Activated T-helper 2 cell treated with anti-CD3 and anti-CD28 coated beads, Interferon-gamma antibody, Interleukin-2, Interleukin-4, amounts not matched to agents 10 μg/mL and 5 μg/mL and 100 μg/mL, durations not matched to agents 14 hours and 24 hours and 36 hours (primary cell): Measurements from ENCODE around the gene VAC14. TPM values are rescaled to one million over a fixed set of nuclear protein-coding genes. Genes with fewer than 3 reads are reported as not detected.
"Not testable (repeated sequence)": the region's sequence is repeated elsewhere in the genome, so short reads cannot be mapped to it uniquely, and the experiment has no call there.

Experiments used
- DNase-seq: peaks from one replicate; pipeline ENCODE4 v3.0.0; 2021; ENCODE audit warnings: low spot score
- H3K27ac Mint-ChIP-seq: one replicate; pipeline ENCODE4 v1.8.0; 2021; ENCODE audit warnings: mixed read lengths
- H3K27me3 Mint-ChIP-seq: one replicate; pipeline ENCODE4 v1.8.0; 2021; ENCODE audit warnings: low read depth, mixed read lengths
- H3K36me3 Mint-ChIP-seq: one replicate; pipeline ENCODE4 v1.8.0; 2021; ENCODE audit warnings: low read depth, mixed read lengths
- H3K4me1 Mint-ChIP-seq: one replicate; pipeline ENCODE4 v1.8.0; 2021; ENCODE audit warnings: low read depth, mixed read lengths
- H3K4me3 Mint-ChIP-seq: one replicate; pipeline ENCODE4 v1.8.0; 2021; ENCODE audit warnings: low read depth, mild to moderate bottlenecking, moderate library complexity, mixed read lengths
- H3K9me3 Mint-ChIP-seq: one replicate; pipeline ENCODE4 v1.8.0; 2021; ENCODE audit warnings: mixed read lengths
- intact Hi-C: fragments of 100-400 bp; cut with micrococcal nuclease; formaldehyde crosslinking; loops from one replicate; pipeline ENCODE4 v1.15.1; 2023
- total RNA-seq: library from RNA; stranded (reverse); gene quantifications from 2 replicates; pipeline ENCODE4 v1.2.3, GENCODE V29; 2022

VAC14 gene
- total RNA-seq, 1 donor from 2014 or later: 34.8 TPM

DNA sequence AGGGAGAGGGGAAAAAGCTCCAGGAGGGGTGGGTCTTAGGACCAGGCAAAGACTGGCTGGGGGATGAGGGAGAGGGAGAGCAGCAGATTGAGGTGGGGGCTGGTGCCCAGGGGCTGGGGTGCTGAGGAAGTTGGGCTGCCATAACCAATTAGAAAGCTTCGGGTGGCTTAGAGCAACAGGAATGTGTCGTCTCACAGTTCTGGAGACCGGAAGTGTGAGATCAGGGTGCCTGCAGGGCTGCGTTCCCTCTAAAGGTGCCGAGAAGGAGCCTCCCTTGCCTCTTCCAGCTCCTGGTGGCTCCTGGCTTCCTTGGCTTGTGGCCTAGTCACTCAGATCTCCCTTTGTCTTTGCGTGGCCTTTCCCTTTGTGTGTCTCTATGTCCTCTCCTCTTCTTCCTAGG is 152.4 kb downstream of the VAC14 start:
- intact Hi-C loops: no loop called here
- no peak overlapping the region for H3K27ac Mint-ChIP-seq
- H3K36me3 Mint-ChIP-seq: no peaks in the 10 kb centered on the region
- H3K9me3 Mint-ChIP-seq: no peaks in the 10 kb centered on the region
- H3K27me3 Mint-ChIP-seq: no peaks in the 10 kb centered on the region
- no peak for DNase-seq
- peaks cover under 1% of the 10 kb centered on the region for H3K4me1 Mint-ChIP-seq
- H3K4me3 Mint-ChIP-seq: no peak overlapping the region

DNA sequence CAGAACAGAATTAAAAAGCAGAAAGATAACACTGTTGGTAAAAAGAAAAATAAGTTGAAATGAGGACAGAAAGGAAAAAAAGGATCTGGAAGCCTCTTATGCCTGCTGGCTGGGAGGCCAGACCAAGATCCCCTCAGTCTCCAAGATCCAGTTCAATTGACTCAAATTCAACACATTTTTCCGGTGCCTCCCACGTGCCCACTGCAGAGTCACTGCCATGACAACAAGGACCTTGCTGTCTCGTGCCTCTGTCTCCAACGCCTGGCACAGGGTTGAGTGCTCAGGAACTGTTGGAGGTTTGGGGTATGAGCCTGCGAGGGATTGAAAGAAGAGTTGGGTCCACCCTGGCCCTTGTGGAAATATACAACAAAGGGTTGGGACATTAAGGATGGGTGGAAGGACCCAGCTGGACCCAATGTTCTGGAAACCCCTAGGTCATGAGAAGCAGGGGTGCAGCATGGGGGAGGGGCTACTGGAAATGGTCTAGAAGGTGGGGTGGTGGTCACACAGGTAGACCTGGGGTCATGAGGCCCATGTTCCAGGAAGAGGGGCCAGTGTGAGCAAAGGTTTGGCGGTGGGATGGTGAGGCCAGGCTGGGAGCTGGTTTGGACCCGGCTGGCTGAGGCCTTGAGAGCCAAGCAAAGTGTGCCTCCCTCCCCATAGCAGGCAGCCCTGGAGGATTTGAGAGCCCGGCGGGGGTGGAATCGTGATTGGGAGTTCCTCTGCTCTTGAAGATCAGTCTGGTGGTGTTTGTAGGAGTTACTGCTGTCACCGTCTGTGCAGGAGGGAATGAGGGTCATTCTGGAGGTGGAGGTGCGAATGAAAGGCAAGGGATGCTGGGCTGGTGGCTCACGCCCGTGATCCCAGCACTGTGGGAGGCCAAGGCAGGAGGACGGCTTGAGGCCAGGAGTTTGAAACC is 153.3 kb downstream of the VAC14 start:
- no peak for DNase-seq
- Mint-ChIP-seq H3K27me3 (peaks cover under 1% of the 10 kb centered on the region), H3K9me3 (no peaks in the 10 kb centered on the region), H3K27ac (no peak overlapping the region), H3K4me1 (no peaks in the 10 kb centered on the region), H3K36me3 (no peaks in the 10 kb centered on the region), H3K4me3 (no peak overlapping the region)
- intact Hi-C loops: no loop called here

GRCh38 chr16:70646260-70647241 is 154.4 kb downstream of the VAC14 start, which contains the start of gene IL34:
Gene IL34, plus strand, starts transcription at chr16:70646559. Its CDS starts 389 bp downstream, at chr16:70646948.
- no peaks in the 10 kb centered on the region for H3K9me3 Mint-ChIP-seq
- H3K4me1 Mint-ChIP-seq: no peaks in the 10 kb centered on the region
- no peak for DNase-seq
- H3K27me3 Mint-ChIP-seq: peaks cover 7% of the 10 kb centered on the region
- H3K4me3 Mint-ChIP-seq: no peak within 1 kb of the TSS
- H3K27ac Mint-ChIP-seq: no peak within 1 kb of the TSS
- no peaks in the 10 kb centered on the region for H3K36me3 Mint-ChIP-seq
- intact Hi-C loops: no loop called here

- intact Hi-C loops: no loop called here
Observed at GRCh38 chr16:70644763-70645597, 156.0 kb downstream of the VAC14 start.

DNA sequence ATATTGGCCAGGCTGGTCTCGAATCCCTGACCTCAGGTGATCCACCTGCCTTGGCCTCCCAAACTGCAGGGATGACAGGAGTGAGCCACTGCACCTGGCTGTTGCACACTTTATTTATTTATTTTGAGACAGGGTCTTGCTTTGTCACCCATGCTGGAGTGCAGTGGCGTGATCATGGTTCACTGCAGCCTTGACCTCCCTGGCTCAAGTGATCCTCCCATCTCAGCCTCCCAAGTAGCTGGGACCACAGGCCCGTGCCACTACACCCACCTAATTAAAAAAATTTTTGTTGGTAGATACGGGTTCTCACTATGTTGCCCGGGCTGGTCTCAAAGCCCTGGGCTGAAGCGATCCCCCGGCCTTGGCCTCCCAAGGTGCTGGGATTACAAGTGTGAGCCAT is 157.7 kb downstream of the VAC14 start:
- H3K9me3 Mint-ChIP-seq, intact Hi-C loops, H3K27me3 Mint-ChIP-seq, H3K36me3 Mint-ChIP-seq, H3K4me1 Mint-ChIP-seq, H3K4me3 Mint-ChIP-seq, DNase-seq, H3K27ac Mint-ChIP-seq: not testable (repeated sequence)

More at GRCh38 chr16:70644763-70645597, 156.0 kb downstream of the VAC14 start:
- no peak for DNase-seq
- no peaks in the 10 kb centered on the region for H3K9me3 Mint-ChIP-seq
- no peak overlapping the region for H3K27ac Mint-ChIP-seq
- no peaks in the 10 kb centered on the region for H3K36me3 Mint-ChIP-seq
- peaks cover 7% of the 10 kb centered on the region for H3K27me3 Mint-ChIP-seq
- H3K4me3 Mint-ChIP-seq: no peak overlapping the region
- H3K4me1 Mint-ChIP-seq: no peaks in the 10 kb centered on the region

GRCh38 chr16:70642633-70643032 is 158.3 kb downstream of the VAC14 start:
- Mint-ChIP-seq H3K36me3 (no peaks in the 10 kb centered on the region), H3K9me3 (no peaks in the 10 kb centered on the region), H3K27ac (no peak overlapping the region), H3K4me1 (no peaks in the 10 kb centered on the region), H3K27me3 (peaks cover 7% of the 10 kb centered on the region), H3K4me3 (no peak overlapping the region)
- DNase-seq: no peak
- intact Hi-C loops: no loop called here

DNA sequence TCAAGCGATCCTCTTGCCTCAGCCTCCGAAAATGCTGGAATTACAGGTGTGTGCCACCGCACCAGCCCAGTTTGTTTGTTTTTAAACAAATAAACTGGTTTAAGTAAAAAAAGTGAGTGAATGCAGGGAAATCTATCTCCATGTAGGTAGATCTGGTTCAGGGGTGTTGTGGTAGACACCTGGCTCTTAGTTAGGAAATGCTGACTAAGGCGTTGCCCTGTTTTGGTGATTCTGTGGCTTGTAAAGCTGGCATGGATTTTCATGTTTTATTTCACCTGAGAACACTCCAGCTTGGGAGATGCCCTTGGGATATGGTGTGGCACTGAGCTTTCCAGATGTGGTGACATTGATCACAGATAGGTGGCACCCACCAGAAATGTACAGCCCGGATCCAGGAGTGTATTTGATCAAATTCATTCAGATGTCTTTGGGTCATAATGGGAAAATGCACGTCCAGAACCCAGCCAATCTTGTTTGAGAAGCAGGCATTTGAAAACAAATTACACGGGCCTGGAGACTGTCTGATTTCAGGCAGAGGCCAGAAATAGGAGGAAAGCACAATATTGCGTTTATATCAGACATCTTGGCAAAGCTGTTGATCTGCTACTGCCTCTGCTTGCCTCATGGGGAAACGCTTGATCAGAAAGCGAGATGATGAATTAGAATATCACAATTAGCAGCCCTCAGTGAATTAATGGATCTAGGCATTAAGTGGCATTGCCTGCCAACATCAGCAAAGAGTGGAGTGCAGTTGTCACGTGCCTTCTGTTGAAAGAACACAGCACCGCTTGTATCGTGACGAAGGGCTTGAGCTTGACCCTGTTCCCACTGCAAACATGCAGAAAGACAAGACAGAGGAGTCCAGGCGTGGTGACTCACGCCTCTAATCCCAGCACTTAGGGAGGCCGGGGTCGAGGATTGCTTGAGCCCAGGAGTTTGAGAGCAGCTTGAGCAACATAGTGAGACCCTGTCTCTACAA is 161.9 kb downstream of the VAC14 start:
- peaks cover 7% of the 10 kb centered on the region for H3K27me3 Mint-ChIP-seq
- intact Hi-C loops: no loop called here
- no peak for DNase-seq
- no peaks in the 10 kb centered on the region for H3K36me3 Mint-ChIP-seq
- no peaks in the 10 kb centered on the region for H3K4me1 Mint-ChIP-seq
- H3K9me3 Mint-ChIP-seq: no peaks in the 10 kb centered on the region
- H3K4me3 Mint-ChIP-seq: no peak overlapping the region
- H3K27ac Mint-ChIP-seq: no peak overlapping the region

Other genes starting within 250 kb of the VAC14 start
- 0.28 TPM in 1 of 2 replicates, not detected in the other for gene IL34, start 154.6 kb downstream of the VAC14 start, total RNA-seq
- 1.3 TPM in 2 replicates for gene MTSS2, start 115.1 kb downstream of the VAC14 start, total RNA-seq